ENCODE results near the gene MGST2. TPM values are rescaled to one million over a fixed set of nuclear protein-coding genes. Genes with fewer than 3 reads are reported as not detected.

MGST2 gene
- total RNA-seq, 2 donors from 2014 or later = 24.3 to 35.5 TPM

- no peak overlapping the region for H3K4me3 ChIP-seq
- no peaks in the 10 kb centered on the region for H3K36me3 ChIP-seq
- no peaks in the 10 kb centered on the region for H3K27me3 ChIP-seq (replicated peaks; ENCODE audit: insufficient read depth)
- DNase-seq (ENCODE audit: low spot score) (no peak), ATAC-seq (ENCODE audit: insufficient number of reproducible peaks, low FRiP score, low read depth) (no peak)
- no peaks in the 10 kb centered on the region for H3K9me3 ChIP-seq
- no peak overlapping the region for H3K27ac ChIP-seq
- no peak for TF ChIP-seq CTCF (IDR thresholded peaks at IDR 0.05)
- H3K4me1 ChIP-seq (ENCODE audit: control insufficient read depth in 1 of 2, low read depth in 2 of 2) = peaks cover 11 to 20% of the 10 kb centered on the region in 2 donors
Measured at GRCh38 chr4:139744232-139744631, 78.6 kb downstream of the MGST2 start.

- H3K4me1 ChIP-seq (ENCODE audit: control insufficient read depth in 1 of 2, low read depth in 2 of 2) = peaks cover 7 to 18% of the 10 kb centered on the region in 2 donors
- no peak for ATAC-seq (ENCODE audit: insufficient number of reproducible peaks, low FRiP score, low read depth)
Measured at GRCh38 chr4:139745111-139745639, 79.6 kb downstream of the MGST2 start.

GRCh38 chr4:139746431-139747171 is 81.0 kb downstream of the MGST2 start:
- no peak overlapping the region for H3K4me3 ChIP-seq
- no peaks in the 10 kb centered on the region for H3K36me3 ChIP-seq
- peaks cover 0 to 6% of the 10 kb centered on the region in 2 donors for H3K4me1 ChIP-seq (ENCODE audit: control insufficient read depth in 1 of 2, low read depth in 2 of 2)
- H3K27me3 ChIP-seq (replicated peaks; ENCODE audit: insufficient read depth) = no peaks in the 10 kb centered on the region
- DNase-seq (ENCODE audit: low spot score) (no peak), ATAC-seq (ENCODE audit: insufficient number of reproducible peaks, low FRiP score, low read depth) (no peak)
- H3K9me3 ChIP-seq = no peaks in the 10 kb centered on the region
- TF ChIP-seq CTCF (IDR thresholded peaks at IDR 0.05) = no peak
- H3K27ac ChIP-seq = no peak overlapping the region

More at GRCh38 chr4:139745111-139745639, 79.6 kb downstream of the MGST2 start:
- no peaks in the 10 kb centered on the region for H3K9me3 ChIP-seq
- no peaks in the 10 kb centered on the region for H3K36me3 ChIP-seq
- no peak overlapping the region for H3K4me3 ChIP-seq
- no peak for DNase-seq (ENCODE audit: low spot score)
- H3K27ac ChIP-seq = no peak overlapping the region
- TF ChIP-seq CTCF (IDR thresholded peaks at IDR 0.05) = no peak
- H3K27me3 ChIP-seq (replicated peaks; ENCODE audit: insufficient read depth) = no peaks in the 10 kb centered on the region

GRCh38 chr4:139749338-139749737 is 83.7 kb downstream of the MGST2 start:
- ATAC-seq (ENCODE audit: insufficient number of reproducible peaks, low FRiP score, low read depth) = no peak

More at GRCh38 chr4:139749338-139749737, 83.7 kb downstream of the MGST2 start:
- H3K36me3 ChIP-seq = no peaks in the 10 kb centered on the region
- H3K4me1 ChIP-seq (ENCODE audit: control insufficient read depth in 1 of 2, low read depth in 2 of 2) = peaks cover 0 to 6% of the 10 kb centered on the region in 2 donors
- TF ChIP-seq CTCF (IDR thresholded peaks at IDR 0.05) = no peak
- H3K4me3 ChIP-seq = no peak overlapping the region
- H3K27me3 ChIP-seq (replicated peaks; ENCODE audit: insufficient read depth) = no peaks in the 10 kb centered on the region
- DNase-seq (ENCODE audit: low spot score) = no peak
- H3K27ac ChIP-seq = no peak overlapping the region
- no peaks in the 10 kb centered on the region for H3K9me3 ChIP-seq

All from thoracic aorta (tissue), 2 donors.